GM23338 (cell line): ENCODE measurements around the gene NXN. TPM values are rescaled to one million over a fixed set of nuclear protein-coding genes. Genes with fewer than 3 reads are reported as not detected.

Experiments
- ATAC-seq: fragments of 200-7000 bp; cut with Tn5 transposase; 3 replicates; pipeline ENCODE4 v1.9.1; 2020
- DNase-seq: peaks from one replicate; pipeline ENCODE4 v3.0.0-alpha.2; 2015; ENCODE audit warnings: low spot score
- H2AFZ ChIP-seq: fragments of 200-600 bp; sonication (generic); 2 replicates; pipeline ENCODE4 v1.8.0; 2016; ENCODE audit warnings: antibody characterized with exemption, mild to moderate bottlenecking, moderate library complexity
- H3F3A ChIP-seq: fragments of 200-600 bp; sonication (generic); replicated peaks from 2 replicates; pipeline ENCODE4 v1.8.0; 2017; ENCODE audit warnings: antibody characterized with exemption, mixed run types, low read depth
- H3K27ac ChIP-seq: fragments of 200-600 bp; sonication (generic); 2 replicates; pipeline ENCODE4 v1.6.1; 2016; ENCODE audit warnings: low read depth
- H3K27me3 ChIP-seq: fragments of 200-600 bp; sonication (generic); 2 replicates; pipeline ENCODE4 v1.8.0; 2016; ENCODE audit warnings: mild to moderate bottlenecking, mixed run types, moderate library complexity; ENCODE audit not compliant: insufficient read depth
- H3K36me3 ChIP-seq: fragments of 200-600 bp; sonication (generic); 2 replicates; pipeline ENCODE4 v1.8.0; 2016; ENCODE audit warnings: mild to moderate bottlenecking; ENCODE audit not compliant: insufficient read depth
- H3K4me1 ChIP-seq: fragments of 200-600 bp; sonication (generic); 2 replicates; pipeline ENCODE4 v1.8.0; 2016; ENCODE audit warnings: mild to moderate bottlenecking, moderate library complexity; ENCODE audit not compliant: insufficient read depth
- H3K4me2 ChIP-seq: fragments of 200-600 bp; sonication (generic); 2 replicates; pipeline ENCODE4 v1.7.1; 2017; ENCODE audit warnings: mixed run types
- H3K4me3 ChIP-seq: fragments of 200-600 bp; sonication (generic); 2 replicates; pipeline ENCODE4 v1.6.1; 2016; ENCODE audit warnings: mixed run types
- H3K79me2 ChIP-seq: fragments of 200-600 bp; sonication (generic); replicated peaks from 2 replicates; pipeline ENCODE4 v1.8.0; 2017; ENCODE audit warnings: mild to moderate bottlenecking; ENCODE audit not compliant: insufficient read depth
- H3K9me2 ChIP-seq: fragments of 200-600 bp; sonication (generic); 2 replicates; pipeline ENCODE4 v1.8.0; 2017; ENCODE audit not compliant: insufficient read depth
- H4K20me1 ChIP-seq: fragments of 200-600 bp; sonication (generic); replicated peaks from 2 replicates; pipeline ENCODE4 v1.8.0; 2017; ENCODE audit warnings: mild to moderate bottlenecking; ENCODE audit not compliant: insufficient read depth
- H3K27ac Mint-ChIP-seq: 2 replicates; pipeline ENCODE4 v1.8.0; 2020; ENCODE audit warnings: inconsistent platforms, mild to moderate bottlenecking, moderate library complexity, mixed read lengths
- H3K27me3 Mint-ChIP-seq: 3 replicates; pipeline ENCODE4 v1.8.0; 2022; ENCODE audit warnings: low read depth, mild to moderate bottlenecking, moderate library complexity, mixed read lengths, inconsistent platforms; ENCODE audit not compliant: insufficient read depth, poor library complexity
- H3K36me3 Mint-ChIP-seq: 3 replicates; pipeline ENCODE4 v1.8.0; 2021; ENCODE audit warnings: low read depth, mild to moderate bottlenecking, inconsistent platforms, moderate library complexity, mixed read lengths
- H3K4me1 Mint-ChIP-seq: 3 replicates; pipeline ENCODE4 v1.8.0; 2020; ENCODE audit warnings: mild to moderate bottlenecking, inconsistent platforms, mixed read lengths
- H3K4me3 Mint-ChIP-seq: 3 replicates; pipeline ENCODE4 v1.8.0; 2021; ENCODE audit warnings: moderate library complexity, mild to moderate bottlenecking, inconsistent platforms, mixed read lengths
- H3K9me3 Mint-ChIP-seq: 3 replicates; pipeline ENCODE4 v1.8.0; 2020; ENCODE audit warnings: moderate library complexity, mild to moderate bottlenecking, inconsistent platforms, mixed read lengths
- EZH2 ChIP-seq: fragments of 200-600 bp; sonication (generic); IDR thresholded peaks from one replicate; pipeline ENCODE4 v1.8.0; 2017; ENCODE audit warnings: antibody characterized with exemption, mild to moderate bottlenecking, low read depth; ENCODE audit not compliant: unreplicated experiment
- polyA plus RNA-seq: library from polyadenylated mRNA; unstranded; fragments of >200 nt; fragmentation: Nextera tagmentation; extraction: Ambion mirVana; gene quantifications from 2 replicates; pipeline ENCODE4 v1.2.1, GENCODE V29; 2016
- total RNA-seq: library from RNA; depleted of rRNA; stranded (reverse); fragments of >200 nt; shearing (Covaris generic); gene quantifications from 2 replicates; pipeline ENCODE4 v1.2.3, GENCODE V29; 2014
- TF ChIP-seq, protein P1 (sequence below), 2 experiments: fragments of 200-600 bp in 1 of 2; sonication (generic) in 1 of 2; conservative IDR thresholded peaks; 2 replicates each; pipeline versions ENCODE4 v1.5.1 to v1.6.1; 2016 to 2017; ENCODE audit warnings: antibody characterized with exemption in 2 of 2, low read depth in 2 of 2, mild to moderate bottlenecking in 2 of 2, moderate library complexity in 1 of 2
- TF ChIP-seq, protein P2 (sequence below): fragments of 250-450 bp; sonication (Bioruptor Pico); IDR thresholded peaks from 2 replicates; pipeline ENCODE4 v1.5.0; 2020; ENCODE audit warnings: mild to moderate bottlenecking, moderate library complexity

NXN gene
- total and polyA plus RNA-seq, 2 experiments from 2014 or later = 31.8 to 105 TPM

DNA sequence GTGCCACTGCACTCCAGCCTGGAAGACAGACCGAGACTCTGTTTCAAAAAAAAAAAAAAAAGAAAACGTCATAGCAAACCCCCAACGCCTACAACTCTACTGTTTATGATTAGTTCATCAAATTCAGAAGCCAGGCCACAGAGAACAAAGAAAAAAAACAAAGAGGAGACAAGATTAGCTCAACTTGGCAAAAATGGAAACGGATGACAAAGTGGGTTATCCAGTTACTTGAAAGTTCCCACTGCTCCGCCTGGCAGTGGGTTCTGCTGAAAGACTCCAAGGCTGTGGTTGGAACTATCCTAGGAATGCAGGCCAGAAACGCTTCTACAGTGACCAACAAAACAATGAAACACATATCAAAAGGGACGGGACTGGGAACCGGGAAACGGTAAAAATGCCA is 144.3 kb downstream of the NXN start:
- TF ChIP-seq, protein P1, sequence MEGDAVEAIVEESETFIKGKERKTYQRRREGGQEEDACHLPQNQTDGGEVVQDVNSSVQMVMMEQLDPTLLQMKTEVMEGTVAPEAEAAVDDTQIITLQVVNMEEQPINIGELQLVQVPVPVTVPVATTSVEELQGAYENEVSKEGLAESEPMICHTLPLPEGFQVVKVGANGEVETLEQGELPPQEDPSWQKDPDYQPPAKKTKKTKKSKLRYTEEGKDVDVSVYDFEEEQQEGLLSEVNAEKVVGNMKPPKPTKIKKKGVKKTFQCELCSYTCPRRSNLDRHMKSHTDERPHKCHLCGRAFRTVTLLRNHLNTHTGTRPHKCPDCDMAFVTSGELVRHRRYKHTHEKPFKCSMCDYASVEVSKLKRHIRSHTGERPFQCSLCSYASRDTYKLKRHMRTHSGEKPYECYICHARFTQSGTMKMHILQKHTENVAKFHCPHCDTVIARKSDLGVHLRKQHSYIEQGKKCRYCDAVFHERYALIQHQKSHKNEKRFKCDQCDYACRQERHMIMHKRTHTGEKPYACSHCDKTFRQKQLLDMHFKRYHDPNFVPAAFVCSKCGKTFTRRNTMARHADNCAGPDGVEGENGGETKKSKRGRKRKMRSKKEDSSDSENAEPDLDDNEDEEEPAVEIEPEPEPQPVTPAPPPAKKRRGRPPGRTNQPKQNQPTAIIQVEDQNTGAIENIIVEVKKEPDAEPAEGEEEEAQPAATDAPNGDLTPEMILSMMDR (conservative IDR thresholded peaks at IDR 0.05; ENCODE audit: low read depth in 2 of 2) = no peak
- TF ChIP-seq, protein P2, sequence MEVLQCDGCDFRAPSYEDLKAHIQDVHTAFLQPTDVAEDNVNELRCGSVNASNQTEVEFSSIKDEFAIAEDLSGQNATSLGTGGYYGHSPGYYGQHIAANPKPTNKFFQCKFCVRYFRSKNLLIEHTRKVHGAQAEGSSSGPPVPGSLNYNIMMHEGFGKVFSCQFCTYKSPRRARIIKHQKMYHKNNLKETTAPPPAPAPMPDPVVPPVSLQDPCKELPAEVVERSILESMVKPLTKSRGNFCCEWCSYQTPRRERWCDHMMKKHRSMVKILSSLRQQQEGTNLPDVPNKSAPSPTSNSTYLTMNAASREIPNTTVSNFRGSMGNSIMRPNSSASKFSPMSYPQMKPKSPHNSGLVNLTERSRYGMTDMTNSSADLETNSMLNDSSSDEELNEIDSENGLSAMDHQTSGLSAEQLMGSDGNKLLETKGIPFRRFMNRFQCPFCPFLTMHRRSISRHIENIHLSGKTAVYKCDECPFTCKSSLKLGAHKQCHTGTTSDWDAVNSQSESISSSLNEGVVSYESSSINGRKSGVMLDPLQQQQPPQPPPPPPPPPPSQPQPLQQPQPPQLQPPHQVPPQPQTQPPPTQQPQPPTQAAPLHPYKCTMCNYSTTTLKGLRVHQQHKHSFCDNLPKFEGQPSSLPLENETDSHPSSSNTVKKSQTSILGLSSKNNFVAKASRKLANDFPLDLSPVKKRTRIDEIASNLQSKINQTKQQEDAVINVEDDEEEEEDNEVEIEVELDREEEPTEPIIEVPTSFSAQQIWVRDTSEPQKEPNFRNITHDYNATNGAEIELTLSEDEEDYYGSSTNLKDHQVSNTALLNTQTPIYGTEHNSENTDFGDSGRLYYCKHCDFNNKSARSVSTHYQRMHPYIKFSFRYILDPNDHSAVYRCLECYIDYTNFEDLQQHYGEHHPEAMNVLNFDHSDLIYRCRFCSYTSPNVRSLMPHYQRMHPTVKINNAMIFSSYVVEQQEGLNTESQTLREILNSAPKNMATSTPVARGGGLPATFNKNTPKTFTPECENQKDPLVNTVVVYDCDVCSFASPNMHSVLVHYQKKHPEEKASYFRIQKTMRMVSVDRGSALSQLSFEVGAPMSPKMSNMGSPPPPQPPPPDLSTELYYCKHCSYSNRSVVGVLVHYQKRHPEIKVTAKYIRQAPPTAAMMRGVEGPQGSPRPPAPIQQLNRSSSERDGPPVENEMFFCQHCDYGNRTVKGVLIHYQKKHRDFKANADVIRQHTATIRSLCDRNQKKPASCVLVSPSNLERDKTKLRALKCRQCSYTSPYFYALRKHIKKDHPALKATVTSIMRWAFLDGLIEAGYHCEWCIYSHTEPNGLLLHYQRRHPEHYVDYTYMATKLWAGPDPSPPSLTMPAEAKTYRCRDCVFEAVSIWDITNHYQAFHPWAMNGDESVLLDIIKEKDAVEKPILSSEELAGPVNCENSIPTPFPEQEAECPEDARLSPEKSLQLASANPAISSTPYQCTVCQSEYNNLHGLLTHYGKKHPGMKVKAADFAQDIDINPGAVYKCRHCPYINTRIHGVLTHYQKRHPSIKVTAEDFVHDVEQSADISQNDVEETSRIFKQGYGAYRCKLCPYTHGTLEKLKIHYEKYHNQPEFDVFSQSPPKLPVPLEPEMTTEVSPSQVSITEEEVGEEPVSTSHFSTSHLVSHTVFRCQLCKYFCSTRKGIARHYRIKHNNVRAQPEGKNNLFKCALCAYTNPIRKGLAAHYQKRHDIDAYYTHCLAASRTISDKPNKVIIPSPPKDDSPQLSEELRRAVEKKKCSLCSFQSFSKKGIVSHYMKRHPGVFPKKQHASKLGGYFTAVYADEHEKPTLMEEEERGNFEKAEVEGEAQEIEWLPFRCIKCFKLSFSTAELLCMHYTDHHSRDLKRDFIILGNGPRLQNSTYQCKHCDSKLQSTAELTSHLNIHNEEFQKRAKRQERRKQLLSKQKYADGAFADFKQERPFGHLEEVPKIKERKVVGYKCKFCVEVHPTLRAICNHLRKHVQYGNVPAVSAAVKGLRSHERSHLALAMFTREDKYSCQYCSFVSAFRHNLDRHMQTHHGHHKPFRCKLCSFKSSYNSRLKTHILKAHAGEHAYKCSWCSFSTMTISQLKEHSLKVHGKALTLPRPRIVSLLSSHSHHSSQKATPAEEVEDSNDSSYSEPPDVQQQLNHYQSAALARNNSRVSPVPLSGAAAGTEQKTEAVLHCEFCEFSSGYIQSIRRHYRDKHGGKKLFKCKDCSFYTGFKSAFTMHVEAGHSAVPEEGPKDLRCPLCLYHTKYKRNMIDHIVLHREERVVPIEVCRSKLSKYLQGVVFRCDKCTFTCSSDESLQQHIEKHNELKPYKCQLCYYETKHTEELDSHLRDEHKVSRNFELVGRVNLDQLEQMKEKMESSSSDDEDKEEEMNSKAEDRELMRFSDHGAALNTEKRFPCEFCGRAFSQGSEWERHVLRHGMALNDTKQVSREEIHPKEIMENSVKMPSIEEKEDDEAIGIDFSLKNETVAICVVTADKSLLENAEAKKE (CRISPR knock-in tag) = peak; percentile 73
- H2AFZ ChIP-seq = no peak overlapping the region
- H3K9me3 Mint-ChIP-seq = no peaks in the 10 kb centered on the region; the same call in 2 of the 3 replicates
- peaks cover 16% of the 10 kb centered on the region for H3K36me3 Mint-ChIP-seq
- peaks cover 6% of the 10 kb centered on the region; the same call in 1 of the 2 replicates for H3F3A ChIP-seq
- H4K20me1 ChIP-seq = peaks cover 3% of the 10 kb centered on the region; the same call in 1 of the 2 replicates
- peak overlapping the region; percentile 91 for H3K27ac Mint-ChIP-seq
- ATAC-seq (peak; percentile 94), DNase-seq (peak; percentile 90)
- no peak overlapping the region for H3K4me3 ChIP-seq
- H3K27me3 Mint-ChIP-seq = peaks cover 14% of the 10 kb centered on the region
- 0 out of 2 replicates have a peak, but pooled peaks cover 7% of the 10 kb centered on the region for H3K4me1 ChIP-seq
- H3K79me2 ChIP-seq = peaks cover 88% of the 10 kb centered on the region
- no peaks in the 10 kb centered on the region for H3K9me2 ChIP-seq
- peak overlapping the region; percentile 80 for H3K27ac ChIP-seq
- H3K4me2 ChIP-seq = no peak overlapping the region
- no peaks in the 10 kb centered on the region for H3K36me3 ChIP-seq
- H3K27me3 ChIP-seq = no peaks in the 10 kb centered on the region
- H3K4me1 Mint-ChIP-seq = peaks cover 16% of the 10 kb centered on the region
- H3K4me3 Mint-ChIP-seq = peak overlapping the region; percentile 44; the same call in 1 of the 3 replicates

DNA sequence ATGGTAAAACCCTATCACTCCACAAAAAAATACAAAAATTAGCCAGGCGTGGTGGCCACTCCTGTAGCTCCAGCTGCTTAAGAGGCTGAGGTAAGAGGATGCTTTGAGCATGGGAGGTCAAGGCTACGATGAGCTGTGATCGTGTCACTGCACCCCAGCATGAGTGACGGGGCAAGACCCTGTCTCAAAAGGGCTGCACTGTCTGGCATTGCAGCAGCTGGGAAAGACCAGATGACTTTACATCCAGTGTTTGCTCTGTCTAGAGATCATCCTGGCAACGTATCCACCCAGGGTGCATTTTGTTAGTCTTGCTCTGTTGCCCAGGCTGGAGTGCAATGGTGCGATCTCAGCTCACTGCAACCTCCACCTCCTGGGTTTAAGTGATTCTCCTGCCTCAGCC is 145.4 kb downstream of the NXN start:
- Histone ChIP-seq H3K79me2 (peaks cover 88% of the 10 kb centered on the region), H3K4me2 (no peak overlapping the region), H3K27ac (peak overlapping the region; percentile 80), H3K36me3 (no peaks in the 10 kb centered on the region), H4K20me1 (no peaks in the 10 kb centered on the region; the same call in none of the 2 replicates), H2AFZ (no peak overlapping the region), H3K4me3 (no peak overlapping the region), H3K4me1 (0 out of 2 replicates have a peak, but pooled peaks cover 7% of the 10 kb centered on the region), H3K9me2 (no peaks in the 10 kb centered on the region), H3F3A (peaks cover 6% of the 10 kb centered on the region; the same call in 1 of the 2 replicates), H3K27me3 (no peaks in the 10 kb centered on the region)
- Mint-ChIP-seq H3K27me3 (peaks cover 11% of the 10 kb centered on the region), H3K4me1 (peaks cover 16% of the 10 kb centered on the region), H3K36me3 (peaks cover 20% of the 10 kb centered on the region), H3K27ac (no peak overlapping the region), H3K4me3 (no peak overlapping the region), H3K9me3 (no peaks in the 10 kb centered on the region; the same call in 2 of the 3 replicates)
- no peak for ATAC-seq
- no peak for DNase-seq
- no peak for TF ChIP-seq EZH2
- TF ChIP-seq, protein P2 (CRISPR knock-in tag) = no peak
